Thymus (tissue), 11 donors: ENCODE measurements around the gene EDDM13. TPM values are rescaled to one million over a fixed set of nuclear protein-coding genes. Genes with fewer than 3 reads are reported as not detected.

Experiments used
- DNase-seq, 9 donors: peaks; one replicate each; pipeline ENCODE4 v3.0.0-alpha.2; 2013; ENCODE audit warnings: low spot score in 9 of 9, low read depth in 6 of 9, missing footprints in 1 of 9
- H3K27ac ChIP-seq, 2 donors: one replicate each; pipeline ENCODE4 v1.5.1; 2013; ENCODE audit warnings: control low read depth in 1 of 2, low read depth in 1 of 2, low read length in 1 of 2, mild to moderate bottlenecking in 1 of 2, moderate library complexity in 1 of 2
- H3K27me3 ChIP-seq, 2 donors: one replicate each; pipeline ENCODE4 v1.5.1; 2013; ENCODE audit warnings: low read length in 1 of 2; ENCODE audit not compliant: control insufficient read depth in 2 of 2, insufficient read depth in 1 of 2
- H3K36me3 ChIP-seq, 2 donors: one replicate each; pipeline ENCODE4 v1.5.1; 2013; ENCODE audit warnings: low read length in 1 of 2, mild to moderate bottlenecking in 1 of 2, moderate library complexity in 1 of 2; ENCODE audit not compliant: control insufficient read depth in 2 of 2, insufficient read depth in 2 of 2
- H3K4me1 ChIP-seq, 2 donors: one replicate each; pipeline ENCODE4 v1.5.1; 2013; ENCODE audit warnings: low read length in 2 of 2; ENCODE audit not compliant: control insufficient read depth in 2 of 2, insufficient read depth in 2 of 2
- H3K4me3 ChIP-seq, 2 donors: one replicate each; pipeline ENCODE4 v1.5.1; 2013; ENCODE audit warnings: low read length in 2 of 2, control low read depth in 1 of 2, mild to moderate bottlenecking in 1 of 2
- H3K9me3 ChIP-seq, 2 donors: one replicate each; pipeline ENCODE4 v1.5.1; 2013; ENCODE audit warnings: low read length in 1 of 2, mild to moderate bottlenecking in 1 of 2; ENCODE audit not compliant: control insufficient read depth in 2 of 2, insufficient read depth in 1 of 2
- WGBS: extraction: QIAGEN DNeasy Blood & Tissue Kit; methylation state at CpG from one replicate; pipeline ENCODE4 v1.1.7; 2013; 5-methylcytosine and 5-hydroxymethylcytosine counted together
- polyA plus RNA-seq: library from polyadenylated mRNA; stranded (reverse); fragments of 200-250 nt; gene quantifications from one replicate; pipeline ENCODE4 v1.2.3, GENCODE V29; 2013
- total RNA-seq: library from RNA; stranded (reverse); fragments of 120-200 nt; gene quantifications from one replicate; pipeline ENCODE4 v1.2.4, GENCODE V29; 2013
- donor health status: healthy.

Gene EDDM13
- total and polyA plus RNA-seq, 2 donors, result 0.85 to 3.1 TPM

DNA sequence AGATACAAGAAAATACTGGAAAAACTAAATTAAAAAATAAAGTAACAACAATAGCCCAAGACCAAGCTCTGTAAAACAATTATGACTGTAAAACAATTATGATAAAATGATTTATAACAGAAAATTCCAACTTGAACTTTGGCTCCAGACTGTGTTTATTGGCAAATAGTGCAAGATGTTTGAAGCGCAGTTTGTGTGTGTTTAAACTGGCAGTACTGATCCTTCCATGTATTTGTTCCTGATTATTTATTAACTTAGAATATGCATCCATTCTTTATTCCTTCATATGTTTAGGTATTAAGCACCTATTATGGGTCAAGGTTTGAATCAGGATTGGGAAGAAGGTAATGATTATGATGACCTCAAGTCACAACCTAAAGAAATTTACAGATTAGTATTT is 83.0 kb downstream of the EDDM13 start:
- H3K4me3 ChIP-seq, result no peak overlapping the region
- H3K9me3 ChIP-seq, result no peaks in the 10 kb centered on the region
- 100% methylated on average over 1 of the region's 1 CpG for WGBS
- H3K4me1 ChIP-seq, result no peaks in the 10 kb centered on the region
- H3K27me3 ChIP-seq, result no peaks in the 10 kb centered on the region
- no peaks in the 10 kb centered on the region for H3K36me3 ChIP-seq
- no peak overlapping the region for H3K27ac ChIP-seq
- DNase-seq, result no peak

DNA sequence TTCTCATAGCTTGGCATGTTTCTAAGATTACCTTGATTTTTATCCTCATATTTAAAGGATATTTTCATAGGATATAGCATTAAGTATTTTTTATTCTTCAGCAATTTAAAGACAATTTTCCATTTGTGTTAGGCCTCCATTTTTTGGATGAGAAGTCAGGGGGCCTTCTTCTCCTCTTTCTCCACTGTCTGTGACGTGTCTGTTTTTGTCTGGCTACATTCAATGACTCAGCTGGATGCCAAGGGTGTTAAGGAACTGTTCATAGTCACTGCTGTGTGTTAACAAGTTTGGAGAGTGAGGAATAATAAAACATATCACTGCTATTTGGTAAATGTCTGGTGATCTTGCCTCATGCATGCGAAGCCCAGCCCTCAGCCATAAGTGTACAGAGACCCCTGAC is 84.4 kb downstream of the EDDM13 start:
- H3K27me3 ChIP-seq, result no peaks in the 10 kb centered on the region
- 92% methylated on average over 2 of the region's 2 CpGs for WGBS
- H3K4me1 ChIP-seq, result no peaks in the 10 kb centered on the region

More for the DNA sequence above, 84.4 kb downstream of the EDDM13 start:
- no peak overlapping the region for H3K4me3 ChIP-seq
- no peaks in the 10 kb centered on the region for H3K36me3 ChIP-seq
- DNase-seq, result no peak
- no peak overlapping the region for H3K27ac ChIP-seq
- H3K9me3 ChIP-seq, result no peaks in the 10 kb centered on the region

Other genes starting within 250 kb of the EDDM13 start
- 19.4 TPM for gene ZNF787, start 151.5 kb upstream of the EDDM13 start, total RNA-seq
- gene ZNF787, start 151.5 kb upstream of the EDDM13 start, polyA plus RNA-seq, result 19.8 TPM
- 21.2 TPM for gene ZNF444, start 131.5 kb upstream of the EDDM13 start, total RNA-seq
- 45.5 TPM for gene ZNF444, start 131.5 kb upstream of the EDDM13 start, polyA plus RNA-seq
- gene GALP, start 96.7 kb upstream of the EDDM13 start, total RNA-seq, result not detected
- 0.39 TPM for gene GALP, start 96.7 kb upstream of the EDDM13 start, polyA plus RNA-seq
- not detected for gene ZSCAN5B, start 75.0 kb upstream of the EDDM13 start, total RNA-seq
- gene ZSCAN5B, start 75.0 kb upstream of the EDDM13 start, polyA plus RNA-seq, result 0.05 TPM
- 0.05 TPM for gene ZSCAN5C, start 70.5 kb upstream of the EDDM13 start, total RNA-seq
- 0.16 TPM for gene ZSCAN5C, start 70.5 kb upstream of the EDDM13 start, polyA plus RNA-seq
- 7.4 TPM for gene ZSCAN5A, start 42.1 kb downstream of the EDDM13 start, total RNA-seq
- 4.9 TPM for gene ZSCAN5A, start 42.1 kb downstream of the EDDM13 start, polyA plus RNA-seq
- gene ZNF582, start 120.8 kb downstream of the EDDM13 start, total RNA-seq, result 4.2 TPM
- 6.2 TPM for gene ZNF582, start 120.8 kb downstream of the EDDM13 start, polyA plus RNA-seq
- 5.0 TPM for gene ZNF583, start 131.6 kb downstream of the EDDM13 start, total RNA-seq
- 3.1 TPM for gene ZNF583, start 131.6 kb downstream of the EDDM13 start, polyA plus RNA-seq
- gene ZNF667, start 204.6 kb downstream of the EDDM13 start, total RNA-seq, result 3.8 TPM
- 4.7 TPM for gene ZNF667, start 204.6 kb downstream of the EDDM13 start, polyA plus RNA-seq
- 1.4 TPM for gene ZNF471, start 235.1 kb downstream of the EDDM13 start, total RNA-seq
- 4.6 TPM for gene ZNF471, start 235.1 kb downstream of the EDDM13 start, polyA plus RNA-seq